ENCODE results near the gene RRP7A.
A peak's percentile ranks its signal among the peaks of the same experiment; 100 is the strongest.
"Not testable (repeated sequence)": the region's sequence is repeated elsewhere in the genome, so short reads cannot be mapped to it uniquely, and the experiment has no call there.

RRP7A gene

DNA sequence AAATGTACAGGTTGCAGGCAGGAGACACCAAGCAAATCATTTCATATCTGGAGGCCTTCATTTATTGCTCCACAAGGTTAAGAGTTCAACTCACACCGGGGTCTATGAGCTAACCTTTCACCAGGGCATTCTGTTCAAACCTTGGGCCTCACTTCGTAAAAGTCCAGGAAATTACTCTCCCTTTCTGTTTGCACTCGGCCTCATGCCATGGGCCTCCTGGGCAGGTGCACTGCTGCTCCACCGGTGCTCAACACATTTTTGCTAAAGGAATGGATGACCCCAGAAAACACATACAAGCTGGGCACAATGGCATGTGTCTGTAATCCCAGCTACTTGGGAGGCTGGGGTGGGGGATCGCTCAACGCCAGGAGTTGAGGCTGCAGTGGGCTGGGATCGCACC lies 16.6 kb upstream of the RRP7A start:
- DNase-seq (ENCODE audit: low spot score), result no peak

DNA sequence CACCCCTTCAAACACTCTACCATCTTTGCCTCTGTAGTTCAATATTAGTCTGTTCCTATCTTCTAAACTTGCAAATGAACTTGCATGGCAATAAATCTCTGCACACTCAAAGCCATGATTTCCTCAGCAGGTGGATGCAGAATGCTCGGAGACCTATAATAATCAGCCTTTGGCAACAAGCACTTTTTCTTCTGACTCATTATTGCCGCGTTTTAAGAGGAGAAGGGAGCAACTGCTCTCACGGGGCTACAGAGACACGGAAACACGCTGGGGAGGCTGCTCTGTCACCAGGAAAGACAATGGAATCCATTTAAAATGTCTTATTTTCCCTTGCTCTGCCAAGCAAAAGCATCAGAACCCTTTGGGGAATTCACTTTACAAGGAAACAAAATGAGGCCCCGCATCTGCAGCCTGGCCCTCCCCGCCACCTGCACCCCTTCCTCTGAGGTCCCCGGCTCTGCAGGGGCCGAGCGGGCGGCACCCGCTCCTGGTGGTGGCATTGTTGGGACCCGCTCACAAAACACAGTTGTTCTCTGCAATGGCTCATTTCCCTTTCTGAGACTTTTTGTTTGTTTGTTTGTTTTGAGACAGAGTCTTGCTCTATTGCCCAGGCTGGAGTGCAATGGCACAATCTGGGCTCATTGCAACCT lies 15.6 kb upstream of the RRP7A start:
- not testable (repeated sequence) for DNase-seq (ENCODE audit: low spot score)

DNA sequence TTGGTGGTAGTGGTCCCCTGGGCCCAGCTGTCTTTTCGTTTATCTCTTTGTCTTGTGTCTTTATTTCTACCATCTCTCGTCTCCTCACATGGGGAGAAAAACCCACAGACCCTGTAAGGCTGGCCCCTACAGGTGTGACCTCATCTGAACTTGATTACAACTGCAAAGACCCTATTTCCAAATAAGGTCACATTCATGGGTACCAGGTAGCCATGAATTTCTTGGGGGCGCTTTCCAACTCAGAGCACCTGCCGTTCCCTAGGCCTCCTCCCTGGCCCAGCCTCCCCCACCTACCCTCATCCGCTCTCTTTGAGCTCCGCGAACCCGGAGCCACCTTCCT lies 14.0 kb upstream of the RRP7A start:
- DNase-seq (ENCODE audit: low spot score), result no peak

DNA sequence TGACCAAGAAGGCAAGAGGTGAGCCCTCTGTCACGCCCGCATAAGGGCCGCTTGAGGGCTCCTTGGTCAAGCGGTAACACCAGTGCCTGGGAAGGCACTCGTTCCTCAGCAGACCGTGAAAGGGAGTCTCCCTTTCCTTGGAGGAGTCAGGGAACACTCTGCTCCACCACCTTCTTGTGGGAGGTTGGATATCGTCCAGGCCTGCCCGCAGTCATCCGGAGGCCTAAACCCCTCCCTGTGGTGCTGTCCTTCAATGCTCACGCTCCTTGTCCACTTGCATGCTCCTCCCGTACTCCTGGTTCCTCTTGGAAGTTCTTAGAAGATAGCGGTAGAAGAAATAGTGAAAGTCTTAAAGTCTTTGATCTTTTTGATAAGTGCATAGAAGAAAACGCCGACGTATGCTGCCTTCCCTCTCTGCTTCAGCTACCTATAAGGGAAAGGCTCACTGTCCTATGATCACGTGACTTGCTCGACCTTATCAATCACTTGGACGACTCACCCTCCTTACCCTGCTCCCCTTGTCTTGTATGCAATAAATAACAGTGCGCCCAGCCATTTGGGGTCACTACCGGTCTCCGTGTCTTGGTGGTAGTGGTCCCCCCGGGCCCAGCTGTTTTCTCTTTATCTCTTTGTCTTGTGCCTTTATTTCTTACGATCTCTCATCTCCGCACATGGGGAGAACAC lies 11.9 kb upstream of the RRP7A start:
- not testable (repeated sequence) for DNase-seq (ENCODE audit: low spot score)

DNA sequence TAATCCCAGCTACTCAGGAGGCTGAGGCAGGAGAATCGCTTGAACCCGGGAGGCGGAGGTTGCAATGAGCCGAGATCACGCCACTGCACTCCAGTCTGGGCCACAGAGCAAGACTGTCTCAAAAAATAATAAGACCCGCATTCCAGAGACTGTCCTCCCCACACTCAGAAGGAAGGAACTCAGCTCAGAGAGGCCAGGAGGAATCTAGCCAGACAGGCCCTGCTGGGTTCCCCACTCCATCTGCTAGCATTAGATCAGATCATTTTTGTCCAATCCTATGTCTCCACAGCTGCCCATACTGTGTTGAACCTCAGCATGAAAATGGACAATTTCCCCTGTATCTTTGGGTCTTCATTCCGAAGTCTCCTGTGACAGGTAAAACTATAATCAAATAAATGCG lies 9.8 kb upstream of the RRP7A start:
- DNase-seq (ENCODE audit: low spot score), result not testable (repeated sequence)

DNA sequence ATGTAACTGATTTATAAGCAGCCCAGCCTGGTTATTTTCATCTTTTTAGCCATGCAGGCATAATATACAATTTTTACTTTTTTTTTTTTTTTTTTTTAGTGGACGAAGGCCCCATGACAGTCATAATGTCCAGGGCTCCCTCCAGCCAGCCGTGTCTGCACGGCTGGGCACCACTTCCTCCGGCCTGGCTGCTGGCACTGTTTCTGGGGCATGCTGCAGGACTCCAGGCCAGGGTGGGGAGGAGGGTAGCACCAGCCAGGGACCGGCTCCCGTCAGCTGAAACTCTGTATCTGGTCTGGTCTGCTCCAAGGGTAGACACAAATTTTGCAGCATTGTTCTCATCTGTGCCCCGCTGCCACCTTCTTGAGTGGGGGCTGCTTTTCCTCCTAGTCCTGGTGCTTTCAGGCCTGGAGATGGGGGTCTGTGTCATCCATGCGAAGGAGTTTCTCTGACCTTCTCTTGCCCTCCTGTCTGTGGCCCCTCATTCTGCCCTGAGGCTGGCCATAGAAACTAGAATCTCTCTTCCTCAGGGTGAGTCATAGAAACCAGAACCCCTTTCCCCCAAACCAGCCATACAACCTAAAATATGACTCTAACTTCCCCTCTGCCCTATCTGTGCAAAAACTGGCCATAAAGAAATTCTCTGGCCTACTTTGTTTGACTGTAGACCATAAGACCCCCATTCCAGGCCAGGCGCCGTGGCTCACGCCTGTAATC lies 9.2 kb upstream of the RRP7A start:
- no peak for DNase-seq (ENCODE audit: low spot score)

DNA sequence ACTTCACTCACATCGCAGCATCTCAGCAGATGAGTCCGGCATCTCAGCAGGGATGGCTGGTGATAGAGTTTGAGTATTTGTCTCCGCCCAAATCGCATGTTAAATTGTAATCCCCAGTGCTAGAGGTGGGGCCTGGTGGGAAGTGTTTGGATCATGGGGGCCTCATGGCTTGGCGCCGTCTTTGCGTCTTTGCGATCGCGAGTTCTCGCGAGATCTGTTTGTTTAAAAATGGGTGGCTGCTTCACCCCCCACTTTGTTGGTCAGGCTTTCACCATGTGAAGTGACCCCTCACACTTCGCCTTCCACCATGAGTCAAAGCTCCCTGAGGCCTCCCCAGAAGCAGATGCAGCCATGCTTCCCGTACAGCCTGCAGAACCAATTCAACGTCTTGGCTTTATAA lies 3.0 kb upstream of the RRP7A start:
- no peak for DNase-seq (ENCODE audit: low spot score)

DNA sequence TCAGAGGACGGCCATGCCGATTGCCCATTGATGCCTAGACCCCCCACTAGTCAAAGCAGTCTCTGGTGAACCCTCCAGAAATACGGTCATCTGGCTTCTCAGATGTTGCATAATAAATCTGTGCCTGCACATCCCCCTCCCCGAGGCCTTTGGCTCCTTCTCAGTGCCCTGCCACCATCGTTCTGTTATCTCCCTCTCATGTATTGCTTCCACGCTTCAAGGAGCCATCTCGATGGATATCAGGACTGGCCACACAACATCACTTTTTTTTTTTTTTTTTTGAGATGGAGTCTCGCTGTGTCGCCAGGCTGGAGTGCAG lies 1.6 kb upstream of the RRP7A start:
- DNase-seq (ENCODE audit: low spot score), result no peak

DNA sequence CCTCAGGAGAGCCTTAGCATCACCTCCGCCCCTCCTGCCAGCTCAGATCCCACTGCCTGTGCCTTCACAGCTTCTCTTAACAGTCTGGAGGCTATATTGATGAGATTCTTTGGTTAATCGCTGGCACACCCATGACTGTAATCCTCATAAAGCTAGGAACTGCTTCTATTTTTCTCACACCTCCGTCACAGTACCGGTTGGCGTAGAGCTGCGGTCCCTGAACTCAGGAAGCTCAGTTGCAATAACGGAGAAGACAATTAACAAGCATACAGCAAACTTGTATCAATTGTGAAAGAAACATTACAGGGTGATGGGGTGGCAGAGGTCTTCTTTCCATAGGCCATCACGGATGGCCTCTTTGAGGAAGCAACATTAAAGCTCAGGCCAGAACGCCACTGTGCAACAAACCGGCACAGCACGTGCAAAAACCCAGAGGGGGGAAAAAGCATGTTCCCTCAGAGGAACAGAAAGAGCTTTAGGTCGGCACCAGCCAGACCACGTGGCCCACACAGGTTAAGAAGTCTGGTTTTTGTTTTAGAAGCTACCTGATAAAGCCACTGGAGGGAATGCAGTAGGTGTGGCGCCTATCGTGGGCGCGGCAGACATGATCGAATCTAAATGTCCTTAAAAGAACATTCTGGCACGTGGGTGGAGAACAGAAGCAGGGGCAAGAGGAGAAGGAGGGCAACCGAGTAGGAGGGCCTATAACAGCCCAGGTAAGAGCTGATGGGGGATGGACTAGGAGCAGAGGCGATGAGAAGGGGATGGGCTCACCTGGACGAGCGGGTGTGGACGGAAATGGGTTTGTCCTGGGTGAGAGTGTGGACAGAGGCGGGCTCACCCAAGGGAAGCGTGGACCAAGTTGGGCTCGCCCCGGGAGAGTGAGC lies 715 bp downstream of the RRP7A start:
- DNase-seq (ENCODE audit: low spot score), result not testable (repeated sequence)

DNA sequence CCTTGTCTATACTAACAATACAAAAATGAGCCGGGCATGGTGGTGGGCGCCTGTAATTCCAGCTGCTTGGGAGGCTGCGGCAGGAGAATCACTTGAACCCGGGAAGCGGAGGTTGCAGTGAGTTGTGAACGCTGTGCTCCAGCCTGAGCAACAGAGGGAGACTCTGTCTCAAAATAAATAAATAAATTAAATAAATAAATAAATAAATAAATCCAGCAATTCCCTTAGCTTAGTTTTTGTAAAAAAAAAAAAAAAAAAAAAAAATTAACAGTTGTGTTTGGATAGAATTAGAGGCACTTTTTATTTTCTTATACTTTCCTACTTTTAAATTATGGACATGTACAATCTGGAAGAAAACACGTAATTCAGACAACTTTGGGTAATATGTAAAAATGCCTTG lies 2.5 kb downstream of the RRP7A start:
- DNase-seq (ENCODE audit: low spot score), result not testable (repeated sequence)

DNA sequence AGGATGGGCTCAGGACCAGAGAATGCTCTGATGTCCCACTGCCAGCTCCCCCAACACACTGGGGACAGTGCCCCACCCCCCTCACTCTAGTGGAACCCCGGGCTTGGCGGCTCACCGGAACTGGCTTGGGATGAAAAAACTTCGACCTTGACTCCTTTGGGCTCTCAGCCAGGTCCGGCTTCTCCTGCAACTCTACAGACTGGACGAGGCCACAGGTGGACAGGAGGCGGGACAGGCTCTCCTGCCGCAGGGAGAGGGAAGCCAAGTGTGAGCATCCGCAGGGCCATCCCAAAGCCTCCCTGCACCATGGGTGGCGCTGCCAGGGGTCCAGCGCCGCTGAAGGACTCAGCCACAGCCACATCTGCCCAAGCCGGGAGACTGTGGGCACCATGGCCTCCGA lies 3.7 kb downstream of the RRP7A start:
- no peak for DNase-seq (ENCODE audit: low spot score)

DNA sequence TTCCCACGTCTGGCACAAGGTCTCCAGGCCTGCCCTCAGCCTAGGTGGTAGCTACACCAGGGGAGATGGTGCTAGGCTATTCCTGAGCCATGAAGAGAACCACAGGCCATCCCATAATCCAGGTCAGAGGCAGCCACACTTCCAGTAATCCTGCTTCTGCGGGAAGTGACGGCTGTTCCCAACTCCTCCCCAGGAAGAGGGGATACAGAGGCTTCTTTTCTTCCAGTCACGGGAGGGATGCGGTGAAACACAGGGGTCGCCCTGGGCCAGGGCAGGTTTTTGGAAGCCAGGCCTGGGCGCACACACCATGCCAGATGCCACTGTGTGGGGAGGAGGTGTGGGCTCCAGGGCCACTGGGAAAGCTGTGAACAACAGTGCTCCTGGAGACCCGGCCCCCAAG lies 4.3 kb downstream of the RRP7A start:
- DNase-seq (ENCODE audit: low spot score), result not testable (repeated sequence)

DNA sequence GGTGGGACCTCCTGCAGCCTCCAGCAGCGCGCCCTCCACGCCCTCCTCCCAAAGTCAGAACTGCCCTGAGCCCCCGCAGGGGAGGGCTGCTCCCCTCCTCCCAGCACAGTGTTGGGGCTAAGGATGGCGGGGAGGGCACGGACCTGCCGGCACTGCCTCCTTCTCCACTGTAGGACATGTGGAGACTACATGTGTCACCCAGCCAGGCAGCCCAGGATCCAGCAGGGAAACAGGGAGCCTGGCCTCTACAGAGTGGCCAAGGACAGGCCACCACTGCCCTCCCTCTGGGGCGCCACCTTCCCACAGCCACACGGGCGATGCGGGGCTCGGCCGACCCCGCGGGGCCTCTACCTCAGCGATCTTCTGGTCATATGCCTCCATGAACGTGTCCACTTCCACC lies 5.3 kb downstream of the RRP7A start:
- not testable (repeated sequence) for DNase-seq (ENCODE audit: low spot score)

DNA sequence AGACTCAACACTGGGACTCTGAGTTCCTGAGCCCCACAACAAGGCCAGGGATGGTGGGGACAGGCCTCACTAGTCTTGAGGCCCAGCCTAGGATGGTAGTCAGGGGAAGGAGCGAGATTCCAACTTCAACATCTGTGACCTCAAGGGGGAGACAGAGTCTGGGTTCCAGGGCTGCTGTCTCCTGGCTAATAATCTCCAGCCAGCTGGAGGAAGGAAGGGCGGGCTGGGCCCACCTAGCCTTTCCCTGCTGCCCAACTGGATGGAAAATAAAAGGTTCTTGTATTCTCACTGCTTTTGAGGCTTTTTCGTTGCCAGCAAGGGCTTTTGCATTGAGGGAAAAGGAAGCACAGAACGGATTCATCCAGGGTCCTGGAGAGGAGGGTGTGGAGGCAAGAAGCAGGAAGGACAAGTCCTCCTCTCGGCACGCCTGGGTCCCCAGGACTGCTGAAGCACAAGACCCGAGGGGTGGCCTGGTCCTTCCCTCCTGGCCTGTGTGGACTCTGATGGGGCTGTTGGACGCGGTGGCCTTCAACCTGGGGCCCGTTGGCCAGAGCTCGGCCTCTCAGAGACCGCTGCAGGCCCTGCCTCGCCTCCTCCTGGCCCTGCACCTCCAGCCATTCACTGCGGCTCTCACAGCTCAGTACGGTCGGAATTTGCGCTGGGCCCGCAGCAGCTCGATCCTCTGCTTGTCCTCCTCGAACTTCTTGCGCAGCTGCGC lies 7.2 kb downstream of the RRP7A start:
- DNase-seq (ENCODE audit: low spot score), result not testable (repeated sequence)

DNA sequence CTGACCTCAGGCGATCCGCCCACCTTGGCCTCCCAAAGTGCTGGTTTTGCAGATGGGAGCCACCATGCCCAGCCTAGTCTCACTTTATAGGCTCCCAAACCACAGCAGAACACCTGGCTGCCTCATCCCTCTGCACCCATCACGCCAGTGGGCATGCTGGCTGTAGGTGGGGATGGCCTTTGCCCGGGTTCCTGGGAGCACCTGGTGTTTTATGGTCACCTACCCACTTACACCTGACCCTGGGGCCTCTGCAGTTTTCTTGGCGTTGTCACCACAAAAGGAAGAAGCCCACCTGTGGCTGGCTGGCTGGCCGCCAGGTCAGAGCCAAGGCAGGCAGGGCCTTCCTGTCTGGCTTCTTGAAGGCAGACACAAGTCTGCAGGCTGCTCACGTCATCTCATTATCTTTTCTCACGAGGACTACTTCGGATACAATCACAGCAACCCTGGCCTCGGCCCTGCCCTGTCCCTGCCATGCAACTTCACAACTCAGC lies 8.2 kb downstream of the RRP7A start:
- no peak for DNase-seq (ENCODE audit: low spot score)

DNA sequence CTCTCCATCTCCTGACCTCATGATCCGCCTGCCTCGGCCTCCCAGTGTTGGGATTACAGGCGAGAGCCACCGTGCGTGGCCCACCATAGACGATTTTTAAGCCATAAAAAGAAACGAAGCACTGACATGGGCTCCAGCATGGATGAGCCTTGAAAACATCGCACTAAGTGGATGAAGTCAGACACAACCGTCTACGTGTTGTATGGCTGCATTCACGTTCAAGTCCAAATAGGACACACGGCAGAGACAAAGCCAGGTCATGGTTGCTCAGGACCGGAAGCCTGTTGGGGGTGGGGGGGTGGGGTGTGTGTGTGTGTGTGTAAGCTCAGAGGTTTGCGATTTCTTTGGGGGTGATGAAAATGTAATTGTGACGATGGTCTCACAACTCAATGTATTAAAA lies 10.0 kb downstream of the RRP7A start:
- DNase-seq (ENCODE audit: low spot score), result no peak

DNA sequence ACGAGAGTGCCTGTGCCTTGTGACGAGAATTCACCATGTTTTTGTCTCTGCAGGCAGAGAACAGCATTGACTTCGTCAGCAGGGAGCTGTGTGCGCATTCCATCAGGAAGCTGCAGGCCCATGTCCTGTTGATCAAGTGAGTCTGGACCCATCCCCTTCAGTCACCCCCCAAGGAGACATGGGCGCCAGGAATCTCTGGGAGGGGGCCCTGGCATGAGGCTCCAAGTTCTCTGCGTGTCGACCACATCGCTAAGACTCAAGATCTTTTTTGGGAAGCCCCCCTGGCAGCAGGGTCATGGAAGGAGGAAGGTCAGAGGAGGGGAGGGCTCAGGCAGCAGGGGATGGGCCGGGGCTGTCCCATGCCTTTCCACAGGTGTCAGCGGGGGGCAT lies 10.6 kb downstream of the RRP7A start:
- not testable (repeated sequence) for DNase-seq (ENCODE audit: low spot score)

DNA sequence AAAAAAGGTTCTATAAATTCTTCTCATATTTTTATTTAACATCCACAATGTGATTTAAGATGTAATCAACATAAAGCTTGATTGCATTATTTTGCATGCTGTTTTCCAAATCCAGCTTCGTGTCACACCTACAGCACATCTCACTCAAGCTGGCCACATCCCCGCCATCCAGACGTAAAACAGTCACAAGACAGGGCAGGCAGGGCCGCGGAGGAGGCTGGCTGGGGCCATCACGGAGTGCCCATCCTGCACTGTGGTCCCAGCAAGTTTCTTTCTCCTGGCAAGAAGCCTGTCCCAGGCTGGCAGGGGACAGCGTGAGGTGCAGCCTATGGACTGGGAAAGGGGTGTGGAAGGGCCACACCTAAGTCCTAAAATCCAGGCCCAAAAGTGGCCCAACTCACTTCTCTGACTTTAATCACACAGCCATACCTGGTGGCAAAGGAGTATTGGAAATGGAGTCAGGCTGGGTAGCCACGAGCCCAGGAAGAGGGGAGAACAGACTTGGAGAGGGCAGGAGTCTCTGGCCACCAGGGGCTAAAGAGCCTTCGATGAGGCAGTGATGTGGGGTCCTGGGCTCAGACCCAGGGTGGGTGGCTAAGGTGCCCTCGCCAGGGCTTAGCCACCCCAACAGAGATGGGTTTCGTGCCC lies 11.1 kb downstream of the RRP7A start:
- DNase-seq (ENCODE audit: low spot score), result not testable (repeated sequence)

DNA sequence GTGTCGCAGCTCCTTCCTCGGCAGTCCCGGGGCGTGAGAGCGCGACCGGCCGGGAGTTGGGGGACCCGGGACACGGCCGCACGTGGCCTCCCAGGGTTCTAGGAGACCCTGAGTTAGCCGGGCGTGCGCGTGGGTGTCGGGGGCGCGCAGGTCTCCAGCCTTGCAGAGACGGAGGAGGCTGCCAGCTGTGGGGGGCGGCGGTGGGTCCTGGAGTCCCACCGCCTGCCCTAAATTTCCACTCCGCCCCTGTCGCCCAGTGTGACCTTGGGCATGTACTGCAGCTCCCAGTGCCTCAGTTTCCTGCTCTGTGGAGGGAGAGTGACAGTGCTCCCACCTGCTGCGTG lies 18.8 kb downstream of the RRP7A start:
- DNase-seq (ENCODE audit: low spot score), result no peak

DNA sequence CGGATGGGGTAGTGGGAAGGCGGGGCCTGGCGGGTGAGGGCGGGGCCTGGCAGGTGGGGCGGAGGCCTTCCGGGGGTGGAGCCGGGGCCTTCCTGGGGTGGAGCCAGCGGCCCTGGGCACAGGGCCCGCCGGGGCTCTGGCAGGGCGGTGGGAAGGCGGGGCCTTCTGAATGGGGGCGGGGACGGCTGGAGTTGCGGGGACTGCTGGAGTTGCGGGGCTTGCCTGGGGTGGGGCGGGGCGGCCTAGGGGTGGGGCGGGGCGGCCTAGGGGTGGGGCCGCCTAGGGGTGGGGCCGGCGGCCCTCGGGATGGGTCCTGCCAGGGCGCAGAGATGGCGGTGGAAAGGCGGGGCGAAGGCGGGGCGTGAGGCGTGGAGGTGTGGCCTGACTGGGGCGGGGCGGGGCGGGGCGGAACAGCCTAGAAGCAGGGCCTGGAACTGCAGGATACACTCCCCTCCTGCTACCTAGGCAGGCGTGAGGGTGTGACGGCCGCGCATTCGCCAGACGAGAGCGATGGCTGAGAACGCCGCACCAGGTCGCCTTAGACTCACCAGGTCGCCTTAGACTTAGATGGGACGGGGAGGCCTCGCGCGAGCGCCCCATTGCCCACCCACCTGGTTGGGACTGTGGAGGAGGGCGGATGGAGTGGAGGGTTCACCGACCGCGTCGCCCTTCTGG lies 19.3 kb downstream of the RRP7A start:
- DNase-seq (ENCODE audit: low spot score), result peak; percentile 85

DNA sequence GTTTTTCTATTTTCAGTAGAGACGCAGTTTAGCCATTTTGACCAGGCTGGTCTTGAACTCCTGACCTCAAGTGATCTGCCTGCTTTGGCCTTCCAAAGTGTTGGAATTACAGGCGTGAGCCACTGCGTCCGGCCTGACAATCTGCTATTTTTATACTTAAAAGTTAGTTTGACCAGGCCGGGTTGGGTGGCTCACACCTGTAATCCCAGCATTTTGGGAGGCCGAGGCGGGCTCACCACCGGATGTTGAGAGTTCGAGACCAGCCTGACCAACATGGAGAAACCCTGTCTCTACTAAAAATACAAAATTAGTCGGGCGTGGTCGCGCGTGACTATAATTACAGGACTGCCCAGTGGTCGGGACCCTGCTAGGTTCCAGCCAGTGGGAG lies 19.8 kb downstream of the RRP7A start:
- not testable (repeated sequence) for DNase-seq (ENCODE audit: low spot score)

Data from putamen (tissue), 1 donor.